ENCODE measurements around the gene UGT2B11.
"Not testable (repeated sequence)": the region's sequence is repeated elsewhere in the genome, so short reads cannot be mapped to it uniquely, and the experiment has no call there.

The UGT2B11 gene

DNA sequence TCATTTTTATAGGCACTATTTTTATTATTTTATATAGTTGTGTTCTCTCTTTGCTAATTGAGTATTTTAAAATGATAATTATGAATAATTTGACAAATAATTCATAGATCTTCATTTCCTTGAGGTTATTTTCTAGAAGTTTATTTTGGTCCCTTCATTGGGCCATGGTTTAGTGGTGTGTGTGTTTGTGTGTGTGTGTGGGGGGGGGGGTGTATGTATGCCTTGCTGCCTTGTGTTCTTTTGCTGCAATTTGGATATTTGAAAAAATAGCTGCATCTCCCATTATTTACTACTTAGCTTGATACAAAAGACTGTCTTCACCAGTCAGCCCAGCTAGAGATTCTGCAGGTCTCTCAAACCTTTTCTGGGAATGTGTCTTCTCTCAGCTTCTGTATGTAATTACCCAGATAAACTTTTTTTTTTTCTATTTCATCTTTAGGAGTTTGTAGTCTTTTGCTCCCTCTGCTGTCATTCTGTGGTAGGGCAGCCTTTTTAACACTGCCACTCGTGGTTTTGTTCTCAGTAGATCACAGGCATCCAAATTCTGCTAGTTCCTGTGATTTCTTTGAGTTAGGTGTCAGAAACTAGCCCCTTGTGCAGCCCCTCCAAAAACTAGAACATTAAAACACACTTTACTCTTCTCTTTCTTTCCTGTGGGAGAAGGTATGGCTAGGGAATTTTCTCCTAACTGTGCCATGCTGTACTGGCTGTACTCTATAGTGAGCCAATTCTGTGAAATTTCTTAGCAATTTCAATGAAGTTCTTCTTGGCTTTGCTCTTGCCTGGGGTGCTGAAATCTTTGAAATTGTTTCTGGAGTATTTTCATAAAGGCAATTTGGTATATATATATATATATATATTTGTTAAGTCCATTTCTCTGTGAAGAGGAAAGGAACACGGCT lies 44.1 kb downstream of the UGT2B11 start:
- DNase-seq: peak in 5 of 10 donors; percentile 8 to 45 (median 30)
- intact Hi-C loops (cut with DNase I): loop anchor here (1.0 kb wide), 1 partner anchor 671 kb away; no protein-coding TSS in a partner anchor

DNA sequence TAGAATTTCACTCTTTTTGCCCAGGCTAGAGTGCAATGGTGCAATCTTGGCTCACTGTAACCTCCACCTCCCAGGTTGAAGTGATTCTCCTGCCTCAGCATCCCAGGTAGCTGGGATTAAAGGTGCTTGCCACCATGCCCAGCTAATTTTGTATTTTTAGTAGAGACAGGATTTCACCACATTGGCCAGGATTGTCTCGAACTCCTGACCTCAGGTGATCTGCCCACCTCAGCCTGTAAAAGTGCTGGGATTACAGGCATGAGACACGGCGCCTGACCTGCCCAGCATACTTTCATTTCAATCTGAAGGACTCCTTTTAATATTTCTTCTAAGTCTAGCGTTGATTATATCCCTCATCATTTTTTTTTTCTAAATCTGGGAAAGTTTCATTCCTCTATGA lies 45.4 kb downstream of the UGT2B11 start:
- intact Hi-C loops (cut with DNase I): not testable (repeated sequence)
- peak in 1 of 10 donors; percentile 62 for DNase-seq

DNA sequence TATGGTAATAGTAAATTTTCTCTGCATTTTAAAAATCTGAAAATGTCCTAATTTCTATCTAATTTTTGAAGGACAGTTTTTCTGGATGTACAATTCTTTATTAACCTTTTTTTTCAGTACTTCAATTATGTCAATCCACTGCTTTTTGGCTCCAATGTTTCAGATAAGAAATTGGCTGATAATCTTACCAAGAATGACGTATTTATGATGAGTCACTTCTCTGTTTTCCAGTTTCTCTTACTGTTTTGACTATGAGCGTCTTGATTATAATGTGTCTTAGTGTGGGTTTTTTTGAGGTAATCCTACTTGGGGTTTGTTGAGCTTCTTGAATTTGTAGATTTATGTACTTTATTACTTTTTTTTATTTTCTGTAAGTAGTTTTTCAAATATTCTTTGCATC lies 47.2 kb downstream of the UGT2B11 start:
- DNase-seq: no peak
- intact Hi-C loops (cut with DNase I): no loop called here

DNA sequence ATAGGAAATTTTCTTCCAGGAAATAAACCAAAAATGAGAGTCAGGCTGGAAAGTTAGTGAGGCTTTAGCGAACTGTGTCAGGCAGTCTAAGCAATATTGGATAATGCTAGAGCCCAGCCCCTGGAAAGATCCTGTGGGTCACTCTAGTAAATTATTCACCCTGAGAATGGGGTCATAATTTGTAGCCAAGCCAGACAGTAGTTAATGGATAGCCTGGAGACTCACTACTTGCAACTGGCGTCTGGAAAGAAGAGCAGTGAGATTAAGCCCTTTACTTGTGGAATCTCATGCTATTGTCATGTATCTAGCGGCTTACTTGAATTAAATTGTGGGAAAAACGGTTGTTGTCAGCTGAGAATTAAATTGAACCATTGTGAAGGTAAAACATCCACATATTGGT lies 48.2 kb downstream of the UGT2B11 start:
- DNase-seq; intact Hi-C loops (cut with DNase I): not testable (repeated sequence)

DNA sequence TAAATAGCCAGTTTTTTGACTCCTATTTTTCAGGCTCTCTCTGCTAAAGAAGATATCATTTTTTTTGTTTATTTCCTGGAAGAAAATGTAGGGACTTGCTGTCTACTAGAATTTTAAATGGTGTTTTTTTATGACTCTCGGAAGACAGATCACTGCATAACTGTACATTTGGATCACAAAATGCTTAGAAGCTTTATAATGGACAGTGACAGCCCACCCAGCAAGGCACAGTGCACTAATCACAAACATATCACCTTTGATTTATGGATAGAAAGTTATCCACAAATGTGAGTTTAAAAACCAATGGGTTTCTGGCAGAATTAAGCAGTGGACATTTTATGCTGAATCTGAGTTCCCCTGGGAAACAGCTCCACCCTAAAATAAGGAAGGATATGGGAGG lies 48.8 kb downstream of the UGT2B11 start:
- intact Hi-C loops (cut with DNase I); DNase-seq: not testable (repeated sequence)

DNA sequence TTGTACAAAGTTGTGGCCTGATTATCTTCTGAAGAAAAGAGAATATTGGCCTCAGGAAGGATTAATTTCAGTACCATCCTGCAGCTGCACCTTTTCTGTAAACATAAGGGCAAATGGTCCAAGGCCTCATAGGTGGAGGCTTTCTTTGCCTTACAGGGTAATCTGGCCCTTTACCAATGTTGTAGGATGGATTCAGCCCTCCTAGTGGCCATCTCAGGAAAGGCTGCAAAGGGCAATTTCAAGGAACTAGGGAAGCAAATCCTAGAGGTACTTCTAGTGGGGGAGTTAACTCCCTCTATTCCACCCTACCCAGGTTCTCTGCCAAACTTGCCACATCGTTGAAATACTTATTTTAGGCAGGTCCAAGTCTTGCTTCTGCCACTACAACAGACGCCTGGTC lies 57.6 kb downstream of the UGT2B11 start:
- DNase-seq: no peak
- intact Hi-C loops (cut with DNase I): no loop called here

DNA sequence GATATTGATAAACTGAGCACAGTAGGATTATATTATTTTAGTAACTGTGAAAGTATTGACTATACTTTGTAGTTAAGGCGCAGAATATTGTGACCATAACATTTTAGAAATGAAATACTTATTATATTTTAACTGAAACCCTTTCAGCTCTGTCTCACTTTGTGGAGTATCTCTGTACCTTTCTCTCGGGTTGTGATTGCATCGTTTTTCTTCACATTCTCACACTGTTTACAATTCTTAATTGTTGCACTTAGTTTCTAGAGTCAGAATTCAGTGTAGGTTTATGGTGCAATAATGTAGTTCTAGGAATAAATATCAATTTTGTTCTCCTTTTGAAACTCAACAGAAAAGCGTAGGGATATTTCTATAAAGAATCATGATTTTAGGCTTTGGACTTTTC lies 60.5 kb downstream of the UGT2B11 start:
- intact Hi-C loops (cut with DNase I): no loop called here
- DNase-seq: no peak

Measured in posterior cingulate gyrus (tissue), 11 donors.